GM23338 (cell line): ENCODE results near the gene KLHL8. TPM values are rescaled to one million over a fixed set of nuclear protein-coding genes. Genes with fewer than 3 reads are reported as not detected.

Experiments used
- ATAC-seq: fragments of 200-7000 bp; cut with Tn5 transposase; 3 replicates; pipeline ENCODE4 v1.9.1; 2020
- DNase-seq: peaks from one replicate; pipeline ENCODE4 v3.0.0-alpha.2; 2015; ENCODE audit warnings: low spot score
- H2AFZ ChIP-seq: fragments of 200-600 bp; sonication (generic); 2 replicates; pipeline ENCODE4 v1.8.0; 2016; ENCODE audit warnings: antibody characterized with exemption, mild to moderate bottlenecking, moderate library complexity
- H3F3A ChIP-seq: fragments of 200-600 bp; sonication (generic); replicated peaks from 2 replicates; pipeline ENCODE4 v1.8.0; 2017; ENCODE audit warnings: antibody characterized with exemption, mixed run types, low read depth
- H3K27ac ChIP-seq: fragments of 200-600 bp; sonication (generic); 2 replicates; pipeline ENCODE4 v1.6.1; 2016; ENCODE audit warnings: low read depth
- H3K27me3 ChIP-seq: fragments of 200-600 bp; sonication (generic); 2 replicates; pipeline ENCODE4 v1.8.0; 2016; ENCODE audit warnings: mild to moderate bottlenecking, mixed run types, moderate library complexity; ENCODE audit not compliant: insufficient read depth
- H3K36me3 ChIP-seq: fragments of 200-600 bp; sonication (generic); 2 replicates; pipeline ENCODE4 v1.8.0; 2016; ENCODE audit warnings: mild to moderate bottlenecking; ENCODE audit not compliant: insufficient read depth
- H3K4me1 ChIP-seq: fragments of 200-600 bp; sonication (generic); 2 replicates; pipeline ENCODE4 v1.8.0; 2016; ENCODE audit warnings: mild to moderate bottlenecking, moderate library complexity; ENCODE audit not compliant: insufficient read depth
- H3K4me2 ChIP-seq: fragments of 200-600 bp; sonication (generic); 2 replicates; pipeline ENCODE4 v1.7.1; 2017; ENCODE audit warnings: mixed run types
- H3K4me3 ChIP-seq: fragments of 200-600 bp; sonication (generic); 2 replicates; pipeline ENCODE4 v1.6.1; 2016; ENCODE audit warnings: mixed run types
- H3K79me2 ChIP-seq: fragments of 200-600 bp; sonication (generic); replicated peaks from 2 replicates; pipeline ENCODE4 v1.8.0; 2017; ENCODE audit warnings: mild to moderate bottlenecking; ENCODE audit not compliant: insufficient read depth
- H3K9me2 ChIP-seq: fragments of 200-600 bp; sonication (generic); 2 replicates; pipeline ENCODE4 v1.8.0; 2017; ENCODE audit not compliant: insufficient read depth
- H4K20me1 ChIP-seq: fragments of 200-600 bp; sonication (generic); replicated peaks from 2 replicates; pipeline ENCODE4 v1.8.0; 2017; ENCODE audit warnings: mild to moderate bottlenecking; ENCODE audit not compliant: insufficient read depth
- H3K27ac Mint-ChIP-seq: 2 replicates; pipeline ENCODE4 v1.8.0; 2020; ENCODE audit warnings: inconsistent platforms, mild to moderate bottlenecking, moderate library complexity, mixed read lengths
- H3K27me3 Mint-ChIP-seq: 3 replicates; pipeline ENCODE4 v1.8.0; 2022; ENCODE audit warnings: low read depth, mild to moderate bottlenecking, moderate library complexity, mixed read lengths, inconsistent platforms; ENCODE audit not compliant: insufficient read depth, poor library complexity
- H3K36me3 Mint-ChIP-seq: 3 replicates; pipeline ENCODE4 v1.8.0; 2021; ENCODE audit warnings: low read depth, mild to moderate bottlenecking, inconsistent platforms, moderate library complexity, mixed read lengths
- H3K4me1 Mint-ChIP-seq: 3 replicates; pipeline ENCODE4 v1.8.0; 2020; ENCODE audit warnings: mild to moderate bottlenecking, inconsistent platforms, mixed read lengths
- H3K4me3 Mint-ChIP-seq: 3 replicates; pipeline ENCODE4 v1.8.0; 2021; ENCODE audit warnings: moderate library complexity, mild to moderate bottlenecking, inconsistent platforms, mixed read lengths
- H3K9me3 Mint-ChIP-seq: 3 replicates; pipeline ENCODE4 v1.8.0; 2020; ENCODE audit warnings: moderate library complexity, mild to moderate bottlenecking, inconsistent platforms, mixed read lengths
- CREB1 ChIP-seq: fragments of 250-450 bp; sonication (Bioruptor Pico); IDR thresholded peaks from 2 replicates; pipeline ENCODE4 v1.5.0; 2020; ENCODE audit warnings: low read depth, mild to moderate bottlenecking, moderate library complexity
- EZH2phosphoT487 ChIP-seq: fragments of 200-600 bp; sonication (generic); IDR thresholded peaks from one replicate; pipeline ENCODE4 v1.8.1; 2018; ENCODE audit warnings: antibody characterized with exemption; ENCODE audit not compliant: unreplicated experiment
- JUNB ChIP-seq: IDR thresholded peaks from one replicate; pipeline ENCODE4 v1.6.1; 2016; ENCODE audit warnings: antibody characterized with exemption; ENCODE audit not compliant: unreplicated experiment
- NANOG ChIP-seq: IDR thresholded peaks from 2 replicates; pipeline ENCODE4 v1.6.1; 2016; ENCODE audit warnings: antibody characterized with exemption, borderline replicate concordance
- POLR2AphosphoS5 ChIP-seq: IDR thresholded peaks from 2 replicates; pipeline ENCODE4 v1.6.1; 2016; ENCODE audit warnings: antibody characterized with exemption, low read depth
- ZNF331 ChIP-seq: fragments of 250-450 bp; sonication (Bioruptor Pico); IDR thresholded peaks from 2 replicates; pipeline ENCODE4 v1.5.0; 2020; ENCODE audit warnings: low read depth, mild to moderate bottlenecking, moderate library complexity
- ZNF462 ChIP-seq: fragments of 250-450 bp; sonication (Bioruptor Pico); IDR thresholded peaks from 2 replicates; pipeline ENCODE4 v1.5.0; 2020; ENCODE audit warnings: mild to moderate bottlenecking, moderate library complexity
- polyA plus RNA-seq: library from polyadenylated mRNA; unstranded; fragments of >200 nt; fragmentation: Nextera tagmentation; extraction: Ambion mirVana; gene quantifications from 2 replicates; pipeline ENCODE4 v1.2.1, GENCODE V29; 2016
- total RNA-seq: library from RNA; depleted of rRNA; stranded (reverse); fragments of >200 nt; shearing (Covaris generic); gene quantifications from 2 replicates; pipeline ENCODE4 v1.2.3, GENCODE V29; 2014
- TF ChIP-seq, protein P1 (sequence below): IDR thresholded peaks from 2 replicates; pipeline ENCODE4 v1.6.1; 2016; ENCODE audit warnings: antibody characterized with exemption
- TF ChIP-seq, protein P2 (sequence below), 2 experiments: fragments of 200-600 bp in 1 of 2; sonication (generic) in 1 of 2; conservative IDR thresholded peaks; 2 replicates each; pipeline versions ENCODE4 v1.5.1 to v1.6.1; 2016 to 2017; ENCODE audit warnings: antibody characterized with exemption in 2 of 2, low read depth in 2 of 2, mild to moderate bottlenecking in 2 of 2, moderate library complexity in 1 of 2
- TF ChIP-seq, protein P3 (sequence below): IDR thresholded peaks from one replicate; pipeline ENCODE4 v1.6.1; 2018; ENCODE audit warnings: antibody characterized with exemption; ENCODE audit not compliant: unreplicated experiment

The KLHL8 gene
- total and polyA plus RNA-seq, 2 experiments from 2014 or later, result 3.3 to 7.2 TPM

GRCh38 chr4:87229979-87230378 is 9.6 kb upstream of the KLHL8 start:
- Histone ChIP-seq H2AFZ (no peak overlapping the region), H3K4me1 (no peaks in the 10 kb centered on the region), H3K79me2 (no peaks in the 10 kb centered on the region), H3K4me3 (no peak overlapping the region), H3K36me3 (no peaks in the 10 kb centered on the region), H3F3A (no peaks in the 10 kb centered on the region), H3K4me2 (no peak overlapping the region), H3K27me3 (no peaks in the 10 kb centered on the region), H4K20me1 (no peaks in the 10 kb centered on the region), H3K9me2 (no peaks in the 10 kb centered on the region), H3K27ac (no peak overlapping the region)
- no peak overlapping the region for H3K27ac Mint-ChIP-seq
- H3K27me3 Mint-ChIP-seq, result no peaks in the 10 kb centered on the region
- no peak for ATAC-seq
- H3K36me3 Mint-ChIP-seq, result no peaks in the 10 kb centered on the region
- no peak for DNase-seq
- no peaks in the 10 kb centered on the region for H3K4me1 Mint-ChIP-seq
- H3K4me3 Mint-ChIP-seq, result no peak overlapping the region
- TF ChIP-seq EZH2phosphoT487, result no peak
- no peak for TF ChIP-seq ZNF462 (CRISPR knock-in tag)
- TF ChIP-seq POLR2AphosphoS5, result no peak
- TF ChIP-seq, protein P1, sequence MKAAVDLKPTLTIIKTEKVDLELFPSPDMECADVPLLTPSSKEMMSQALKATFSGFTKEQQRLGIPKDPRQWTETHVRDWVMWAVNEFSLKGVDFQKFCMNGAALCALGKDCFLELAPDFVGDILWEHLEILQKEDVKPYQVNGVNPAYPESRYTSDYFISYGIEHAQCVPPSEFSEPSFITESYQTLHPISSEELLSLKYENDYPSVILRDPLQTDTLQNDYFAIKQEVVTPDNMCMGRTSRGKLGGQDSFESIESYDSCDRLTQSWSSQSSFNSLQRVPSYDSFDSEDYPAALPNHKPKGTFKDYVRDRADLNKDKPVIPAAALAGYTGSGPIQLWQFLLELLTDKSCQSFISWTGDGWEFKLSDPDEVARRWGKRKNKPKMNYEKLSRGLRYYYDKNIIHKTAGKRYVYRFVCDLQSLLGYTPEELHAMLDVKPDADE, result no peak
- TF ChIP-seq, protein P2, sequence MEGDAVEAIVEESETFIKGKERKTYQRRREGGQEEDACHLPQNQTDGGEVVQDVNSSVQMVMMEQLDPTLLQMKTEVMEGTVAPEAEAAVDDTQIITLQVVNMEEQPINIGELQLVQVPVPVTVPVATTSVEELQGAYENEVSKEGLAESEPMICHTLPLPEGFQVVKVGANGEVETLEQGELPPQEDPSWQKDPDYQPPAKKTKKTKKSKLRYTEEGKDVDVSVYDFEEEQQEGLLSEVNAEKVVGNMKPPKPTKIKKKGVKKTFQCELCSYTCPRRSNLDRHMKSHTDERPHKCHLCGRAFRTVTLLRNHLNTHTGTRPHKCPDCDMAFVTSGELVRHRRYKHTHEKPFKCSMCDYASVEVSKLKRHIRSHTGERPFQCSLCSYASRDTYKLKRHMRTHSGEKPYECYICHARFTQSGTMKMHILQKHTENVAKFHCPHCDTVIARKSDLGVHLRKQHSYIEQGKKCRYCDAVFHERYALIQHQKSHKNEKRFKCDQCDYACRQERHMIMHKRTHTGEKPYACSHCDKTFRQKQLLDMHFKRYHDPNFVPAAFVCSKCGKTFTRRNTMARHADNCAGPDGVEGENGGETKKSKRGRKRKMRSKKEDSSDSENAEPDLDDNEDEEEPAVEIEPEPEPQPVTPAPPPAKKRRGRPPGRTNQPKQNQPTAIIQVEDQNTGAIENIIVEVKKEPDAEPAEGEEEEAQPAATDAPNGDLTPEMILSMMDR (conservative IDR thresholded peaks at IDR 0.05; ENCODE audit: low read depth in 2 of 2), result no peak
- TF ChIP-seq NANOG, result no peak
- TF ChIP-seq ZNF331 (CRISPR knock-in tag), result no peak
- TF ChIP-seq, protein P3, sequence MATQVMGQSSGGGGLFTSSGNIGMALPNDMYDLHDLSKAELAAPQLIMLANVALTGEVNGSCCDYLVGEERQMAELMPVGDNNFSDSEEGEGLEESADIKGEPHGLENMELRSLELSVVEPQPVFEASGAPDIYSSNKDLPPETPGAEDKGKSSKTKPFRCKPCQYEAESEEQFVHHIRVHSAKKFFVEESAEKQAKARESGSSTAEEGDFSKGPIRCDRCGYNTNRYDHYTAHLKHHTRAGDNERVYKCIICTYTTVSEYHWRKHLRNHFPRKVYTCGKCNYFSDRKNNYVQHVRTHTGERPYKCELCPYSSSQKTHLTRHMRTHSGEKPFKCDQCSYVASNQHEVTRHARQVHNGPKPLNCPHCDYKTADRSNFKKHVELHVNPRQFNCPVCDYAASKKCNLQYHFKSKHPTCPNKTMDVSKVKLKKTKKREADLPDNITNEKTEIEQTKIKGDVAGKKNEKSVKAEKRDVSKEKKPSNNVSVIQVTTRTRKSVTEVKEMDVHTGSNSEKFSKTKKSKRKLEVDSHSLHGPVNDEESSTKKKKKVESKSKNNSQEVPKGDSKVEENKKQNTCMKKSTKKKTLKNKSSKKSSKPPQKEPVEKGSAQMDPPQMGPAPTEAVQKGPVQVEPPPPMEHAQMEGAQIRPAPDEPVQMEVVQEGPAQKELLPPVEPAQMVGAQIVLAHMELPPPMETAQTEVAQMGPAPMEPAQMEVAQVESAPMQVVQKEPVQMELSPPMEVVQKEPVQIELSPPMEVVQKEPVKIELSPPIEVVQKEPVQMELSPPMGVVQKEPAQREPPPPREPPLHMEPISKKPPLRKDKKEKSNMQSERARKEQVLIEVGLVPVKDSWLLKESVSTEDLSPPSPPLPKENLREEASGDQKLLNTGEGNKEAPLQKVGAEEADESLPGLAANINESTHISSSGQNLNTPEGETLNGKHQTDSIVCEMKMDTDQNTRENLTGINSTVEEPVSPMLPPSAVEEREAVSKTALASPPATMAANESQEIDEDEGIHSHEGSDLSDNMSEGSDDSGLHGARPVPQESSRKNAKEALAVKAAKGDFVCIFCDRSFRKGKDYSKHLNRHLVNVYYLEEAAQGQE, result no peak
- TF ChIP-seq CREB1 (CRISPR knock-in tag), result no peak
- no peak for TF ChIP-seq JUNB
- no peaks in the 10 kb centered on the region for H3K9me3 Mint-ChIP-seq
